ENCODE data around the gene ANKRD63.

DNA sequence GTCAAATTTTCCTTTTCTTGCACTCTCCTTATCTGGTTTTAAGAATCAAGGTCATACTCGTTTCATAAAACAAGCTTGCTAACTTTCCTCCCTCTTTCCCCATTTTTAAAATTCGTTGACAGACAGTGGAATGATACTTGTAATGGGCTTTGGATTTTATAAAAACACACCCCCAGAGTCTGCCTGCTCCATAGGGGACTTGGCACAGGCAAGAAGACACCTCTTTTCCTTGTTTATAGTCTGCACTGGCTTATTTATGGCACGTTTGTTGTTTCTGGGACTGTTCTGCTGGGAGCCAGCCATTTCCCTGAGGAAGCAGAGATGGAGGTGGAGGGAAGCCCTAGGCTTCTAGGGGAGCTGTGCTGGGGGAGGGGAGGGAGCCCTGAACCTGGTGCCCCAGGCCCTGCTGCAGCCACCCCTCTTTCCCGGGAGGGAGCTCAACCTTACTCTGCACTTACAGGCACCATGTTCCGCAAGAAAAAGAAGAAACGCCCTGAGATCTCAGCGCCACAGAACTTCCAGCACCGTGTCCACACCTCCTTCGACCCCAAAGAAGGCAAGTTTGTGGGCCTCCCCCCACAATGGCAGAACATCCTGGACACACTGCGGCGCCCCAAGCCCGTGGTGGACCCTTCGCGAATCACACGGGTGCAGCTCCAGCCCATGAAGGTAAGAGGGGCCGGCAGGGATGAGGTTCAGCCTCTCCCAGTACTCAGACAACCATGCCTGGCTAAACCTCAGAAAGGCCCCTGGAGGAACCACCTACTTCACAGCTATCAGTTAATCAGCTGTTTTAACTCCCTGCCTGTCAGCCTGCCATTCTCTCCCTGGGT lies 18.3 kb downstream of the ANKRD63 start:
- TF ChIP-seq, protein P1, sequence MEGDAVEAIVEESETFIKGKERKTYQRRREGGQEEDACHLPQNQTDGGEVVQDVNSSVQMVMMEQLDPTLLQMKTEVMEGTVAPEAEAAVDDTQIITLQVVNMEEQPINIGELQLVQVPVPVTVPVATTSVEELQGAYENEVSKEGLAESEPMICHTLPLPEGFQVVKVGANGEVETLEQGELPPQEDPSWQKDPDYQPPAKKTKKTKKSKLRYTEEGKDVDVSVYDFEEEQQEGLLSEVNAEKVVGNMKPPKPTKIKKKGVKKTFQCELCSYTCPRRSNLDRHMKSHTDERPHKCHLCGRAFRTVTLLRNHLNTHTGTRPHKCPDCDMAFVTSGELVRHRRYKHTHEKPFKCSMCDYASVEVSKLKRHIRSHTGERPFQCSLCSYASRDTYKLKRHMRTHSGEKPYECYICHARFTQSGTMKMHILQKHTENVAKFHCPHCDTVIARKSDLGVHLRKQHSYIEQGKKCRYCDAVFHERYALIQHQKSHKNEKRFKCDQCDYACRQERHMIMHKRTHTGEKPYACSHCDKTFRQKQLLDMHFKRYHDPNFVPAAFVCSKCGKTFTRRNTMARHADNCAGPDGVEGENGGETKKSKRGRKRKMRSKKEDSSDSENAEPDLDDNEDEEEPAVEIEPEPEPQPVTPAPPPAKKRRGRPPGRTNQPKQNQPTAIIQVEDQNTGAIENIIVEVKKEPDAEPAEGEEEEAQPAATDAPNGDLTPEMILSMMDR (IDR thresholded peaks at IDR 0.05) = no peak
- TF ChIP-seq POLR2AphosphoS5 (IDR thresholded peaks at IDR 0.05; ENCODE audit: low read depth, low read length) (no peak), TCF7L2 (IDR thresholded peaks at IDR 0.05; ENCODE audit: low read depth, low read length) (no peak)
